GM21528 (cell line): ENCODE results near the gene MYO9B.

Source experiments
- ATAC-seq: cut with Tn5 transposase; IDR thresholded peaks from one replicate; pipeline ENCODE4 v1.9.1; 2021; ENCODE audit warnings: mild to moderate bottlenecking, moderate library complexity; ENCODE audit not compliant: unreplicated experiment, low FRiP score

Gene MYO9B

GRCh38 chr19:17075035-17075863 is at the start of gene MYO9B, which contains the start of gene HAUS8:
Gene MYO9B (plus strand): TSS chr19:17075777. CDS start chr19:17101718, 25,941 bp downstream.
Gene HAUS8 (minus strand): TSS chr19:17075452. CDS start chr19:17075422, 30 bp downstream.
- peak; percentile 74 for ATAC-seq

- ATAC-seq, result no peak
Observed at GRCh38 chr19:17025991-17026658, 49.5 kb upstream of the MYO9B start.

GRCh38 chr19:17026706-17027534 is 48.7 kb upstream of the MYO9B start, which contains the start of gene CPAMD8:
Gene CPAMD8 (minus strand): TSS chr19:17026810. CDS start chr19:17026642, 168 bp downstream.
- ATAC-seq, result no peak

- ATAC-seq, result no peak
Observed at GRCh38 chr19:17027535-17027975, 48.0 kb upstream of the MYO9B start.

GRCh38 chr19:17031741-17032140 is 43.8 kb upstream of the MYO9B start:
- ATAC-seq, result no peak

- no peak for ATAC-seq
Observed at GRCh38 chr19:17035842-17036424, 39.6 kb upstream of the MYO9B start.

GRCh38 chr19:17036640-17037039 is 38.9 kb upstream of the MYO9B start:
- ATAC-seq, result no peak

- ATAC-seq, result no peak
Observed at GRCh38 chr19:17037184-17037583, 38.4 kb upstream of the MYO9B start.

- no peak for ATAC-seq
Observed at GRCh38 chr19:17037966-17038500, 37.5 kb upstream of the MYO9B start.

GRCh38 chr19:17041976-17042375 is 33.6 kb upstream of the MYO9B start:
- ATAC-seq, result no peak

GRCh38 chr19:17043744-17044143 is 31.8 kb upstream of the MYO9B start:
- ATAC-seq, result no peak

- no peak for ATAC-seq
Observed at GRCh38 chr19:17045907-17046502, 29.6 kb upstream of the MYO9B start.

- ATAC-seq, result no peak
Observed at GRCh38 chr19:17048885-17049453, 26.6 kb upstream of the MYO9B start.

- ATAC-seq, result no peak
Observed at GRCh38 chr19:17049711-17050280, 25.8 kb upstream of the MYO9B start.

- no peak for ATAC-seq
Observed at GRCh38 chr19:17052439-17052838, 23.1 kb upstream of the MYO9B start.

- ATAC-seq, result no peak
Observed at GRCh38 chr19:17054746-17055145, 20.8 kb upstream of the MYO9B start.

GRCh38 chr19:17055636-17056035 is 19.9 kb upstream of the MYO9B start:
- no peak for ATAC-seq

GRCh38 chr19:17058236-17058635 is 17.3 kb upstream of the MYO9B start:
- no peak for ATAC-seq

GRCh38 chr19:17060802-17061201 is 14.8 kb upstream of the MYO9B start:
- no peak for ATAC-seq
